Mesendoderm (in vitro differentiated cells): ENCODE measurements around the gene TMEM178B.
"Not testable (repeated sequence)": the region's sequence is repeated elsewhere in the genome, so short reads cannot be mapped to it uniquely, and the experiment has no call there.

Experiments
- DNase-seq: peaks from one replicate; pipeline ENCODE4 v3.0.0; 2013
- H2AK5ac ChIP-seq: 2 replicates; pipeline ENCODE4 v1.6.1; 2013; ENCODE audit warnings: low read length, inconsistent platforms
- H2BK120ac ChIP-seq: 2 replicates; pipeline ENCODE4 v1.6.1; 2013; ENCODE audit warnings: low read depth, mild to moderate bottlenecking, low read length, moderate library complexity, mixed read lengths
- H2BK15ac ChIP-seq: replicated peaks from 2 replicates; pipeline ENCODE4 v1.6.1; 2013; ENCODE audit warnings: low read depth, mild to moderate bottlenecking, moderate library complexity
- H2BK5ac ChIP-seq: 2 replicates; pipeline ENCODE4 v1.6.1; 2013; ENCODE audit warnings: low read length, inconsistent platforms
- H3K18ac ChIP-seq: 2 replicates; pipeline ENCODE4 v1.6.1; 2013; ENCODE audit warnings: mild to moderate bottlenecking, low read length, mixed read lengths
- H3K23ac ChIP-seq: one replicate; pipeline ENCODE4 v1.6.1; 2013; ENCODE audit warnings: low read length
- H3K27ac ChIP-seq: 2 replicates; pipeline ENCODE4 v1.5.1; 2013; ENCODE audit warnings: low read depth, mild to moderate bottlenecking, inconsistent platforms, low read length, moderate library complexity
- H3K27me3 ChIP-seq: 2 replicates; pipeline ENCODE4 v1.6.1; 2013; ENCODE audit warnings: low read length, control low read depth, mild to moderate bottlenecking, inconsistent platforms; ENCODE audit not compliant: insufficient read depth, poor library complexity
- H3K36me3 ChIP-seq: 2 replicates; pipeline ENCODE4 v1.6.1; 2013; ENCODE audit warnings: low read length, inconsistent platforms; ENCODE audit not compliant: control insufficient read depth, insufficient read depth
- H3K4ac ChIP-seq: one replicate; pipeline ENCODE4 v1.6.1; 2013; ENCODE audit warnings: low read depth, mild to moderate bottlenecking, low read length, moderate library complexity
- H3K4me1 ChIP-seq: 2 replicates; pipeline ENCODE4 v1.6.1; 2013; ENCODE audit warnings: low read depth, low read length, inconsistent platforms; ENCODE audit not compliant: control insufficient read depth
- H3K4me2 ChIP-seq: 2 replicates; pipeline ENCODE4 v1.6.1; 2013; ENCODE audit warnings: low read length
- H3K4me3 ChIP-seq: 2 replicates; pipeline ENCODE4 v1.5.1; 2013; ENCODE audit warnings: mild to moderate bottlenecking, low read length
- H3K56ac ChIP-seq: one replicate; pipeline ENCODE4 v1.6.1; 2013; ENCODE audit warnings: low read length
- H3K79me1 ChIP-seq: 2 replicates; pipeline ENCODE4 v1.6.1; 2013; ENCODE audit warnings: low read length, inconsistent platforms
- H3K79me2 ChIP-seq: 2 replicates; pipeline ENCODE4 v1.6.1; 2013; ENCODE audit warnings: mild to moderate bottlenecking, low read length; ENCODE audit not compliant: control insufficient read depth, insufficient read depth
- H3K9ac ChIP-seq: 2 replicates; pipeline ENCODE4 v1.6.1; 2013; ENCODE audit warnings: low read length, inconsistent platforms
- H4K5ac ChIP-seq: one replicate; pipeline ENCODE4 v1.6.1; 2013; ENCODE audit warnings: low read length
- H4K8ac ChIP-seq: one replicate; pipeline ENCODE4 v1.6.1; 2013; ENCODE audit warnings: low read depth, mild to moderate bottlenecking, control low read depth, low read length, moderate library complexity
- WGBS: extraction: QIAGEN DNeasy Blood & Tissue Kit; methylation state at CpG from one replicate; pipeline ENCODE4 v1.1.7; 2013; ENCODE audit warnings: low lambda C conversion rate, missing lambda C conversion rate; ENCODE audit not compliant: insufficient coverage; ENCODE audit errors: extremely low coverage; 5-methylcytosine and 5-hydroxymethylcytosine counted together

Gene TMEM178B

DNA sequence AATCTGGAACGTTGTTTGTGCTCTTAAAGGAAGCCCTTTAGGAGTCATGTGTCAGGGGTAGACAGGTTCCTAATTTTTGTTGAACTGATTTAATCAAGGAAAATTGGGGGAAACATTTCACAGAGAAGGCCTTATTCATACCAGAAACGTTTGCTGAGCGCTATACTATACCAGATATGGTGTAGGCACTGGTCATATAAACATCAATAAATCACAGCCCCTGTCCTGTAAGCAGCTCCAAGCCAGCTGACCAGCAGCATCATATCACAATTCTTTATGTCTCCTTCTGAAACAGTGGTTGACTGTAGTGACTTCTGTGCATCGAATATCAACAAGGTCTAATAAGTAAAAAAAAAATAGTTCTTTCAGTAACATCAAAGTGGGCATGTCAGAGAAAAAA is 1.1 kb downstream of the TMEM178B start:
- Histone ChIP-seq H4K8ac (no peak overlapping the region), H2AK5ac (no peak overlapping the region), H3K56ac (peak overlapping the region; percentile 94), H3K79me2 (no peaks in the 10 kb centered on the region), H3K79me1 (no peaks in the 10 kb centered on the region), H3K27me3 (peaks cover 7% of the 10 kb centered on the region), H3K4me3 (no peak overlapping the region), H3K23ac (no peak overlapping the region), H3K9ac (peak overlapping the region; percentile 67), H2BK15ac (no peak overlapping the region), H3K18ac (no peak overlapping the region), H3K36me3 (no peaks in the 10 kb centered on the region), H3K27ac (no peak overlapping the region), H3K4ac (no peak overlapping the region), H2BK5ac (no peak overlapping the region), H4K5ac (no peak overlapping the region), H3K4me1 (no peaks in the 10 kb centered on the region), H3K4me2 (peak overlapping the region; percentile 82), H2BK120ac (no peak overlapping the region)
- no CpG with 5 or more reads among the region's 4 CpGs for WGBS
- no peak for DNase-seq

DNA sequence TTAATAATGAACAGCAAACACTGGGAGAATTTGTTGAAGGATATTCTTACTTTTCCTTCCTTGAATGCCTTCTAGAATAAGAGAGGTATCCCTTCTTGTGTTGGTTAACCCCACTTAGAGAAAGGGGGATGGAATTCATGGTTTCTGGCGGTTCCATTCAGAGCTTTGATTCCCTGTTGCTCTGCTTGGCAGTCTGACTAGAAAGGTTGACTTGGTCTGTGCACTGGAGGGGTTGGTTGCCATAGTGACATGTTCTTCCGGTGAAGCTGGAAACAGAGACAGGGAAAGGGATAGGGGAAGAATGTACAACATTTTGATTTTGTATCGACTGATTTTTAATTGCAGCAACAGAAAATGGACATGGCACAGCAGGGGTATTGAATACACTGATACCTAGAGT is 2.5 kb downstream of the TMEM178B start:
- Histone ChIP-seq H3K27ac (no peak overlapping the region), H3K79me1 (no peaks in the 10 kb centered on the region), H3K23ac (no peak overlapping the region), H2BK120ac (no peak overlapping the region), H4K5ac (no peak overlapping the region), H3K79me2 (no peaks in the 10 kb centered on the region), H3K4me3 (no peak overlapping the region), H2AK5ac (no peak overlapping the region), H3K4me1 (no peaks in the 10 kb centered on the region), H2BK15ac (no peak overlapping the region), H2BK5ac (no peak overlapping the region), H3K9ac (no peak overlapping the region), H3K4ac (no peak overlapping the region), H3K27me3 (peaks cover 7% of the 10 kb centered on the region), H3K4me2 (no peak overlapping the region), H3K18ac (no peak overlapping the region), H4K8ac (no peak overlapping the region), H3K56ac (no peak overlapping the region), H3K36me3 (no peaks in the 10 kb centered on the region)
- WGBS, result no CpG with 5 or more reads among the region's 3 CpGs
- DNase-seq, result peak; percentile 60

- WGBS, result no CpG with 5 or more reads among the region's 8 CpGs
- Histone ChIP-seq H3K79me1 (no peaks in the 10 kb centered on the region), H3K4me2 (no peak overlapping the region), H2AK5ac (no peak overlapping the region), H3K4me1 (no peaks in the 10 kb centered on the region), H2BK5ac (no peak overlapping the region), H3K27ac (no peak overlapping the region), H3K79me2 (no peaks in the 10 kb centered on the region), H3K4ac (no peak overlapping the region), H2BK120ac (no peak overlapping the region), H3K36me3 (no peaks in the 10 kb centered on the region), H4K5ac (no peak overlapping the region), H3K4me3 (no peak overlapping the region), H3K56ac (no peak overlapping the region), H3K23ac (no peak overlapping the region), H2BK15ac (no peak overlapping the region), H4K8ac (no peak overlapping the region), H3K18ac (no peak overlapping the region), H3K9ac (no peak overlapping the region), H3K27me3 (no peaks in the 10 kb centered on the region)
- DNase-seq, result no peak
Measured at GRCh38 chr7:141079219-141079618, 5.4 kb downstream of the TMEM178B start.

GRCh38 chr7:141089490-141089889 is 15.6 kb downstream of the TMEM178B start:
- not testable (repeated sequence) for H3K56ac ChIP-seq, H3K79me2 ChIP-seq, H3K27ac ChIP-seq, H4K5ac ChIP-seq, H3K23ac ChIP-seq, H3K4me2 ChIP-seq, DNase-seq, H4K8ac ChIP-seq, H3K36me3 ChIP-seq, H2AK5ac ChIP-seq, H2BK120ac ChIP-seq, H3K79me1 ChIP-seq, H3K18ac ChIP-seq, H3K4me3 ChIP-seq, H2BK15ac ChIP-seq, H2BK5ac ChIP-seq, H3K4ac ChIP-seq, H3K27me3 ChIP-seq, H3K9ac ChIP-seq, H3K4me1 ChIP-seq
- WGBS, result no CpG with 5 or more reads among the region's 2 CpGs

DNA sequence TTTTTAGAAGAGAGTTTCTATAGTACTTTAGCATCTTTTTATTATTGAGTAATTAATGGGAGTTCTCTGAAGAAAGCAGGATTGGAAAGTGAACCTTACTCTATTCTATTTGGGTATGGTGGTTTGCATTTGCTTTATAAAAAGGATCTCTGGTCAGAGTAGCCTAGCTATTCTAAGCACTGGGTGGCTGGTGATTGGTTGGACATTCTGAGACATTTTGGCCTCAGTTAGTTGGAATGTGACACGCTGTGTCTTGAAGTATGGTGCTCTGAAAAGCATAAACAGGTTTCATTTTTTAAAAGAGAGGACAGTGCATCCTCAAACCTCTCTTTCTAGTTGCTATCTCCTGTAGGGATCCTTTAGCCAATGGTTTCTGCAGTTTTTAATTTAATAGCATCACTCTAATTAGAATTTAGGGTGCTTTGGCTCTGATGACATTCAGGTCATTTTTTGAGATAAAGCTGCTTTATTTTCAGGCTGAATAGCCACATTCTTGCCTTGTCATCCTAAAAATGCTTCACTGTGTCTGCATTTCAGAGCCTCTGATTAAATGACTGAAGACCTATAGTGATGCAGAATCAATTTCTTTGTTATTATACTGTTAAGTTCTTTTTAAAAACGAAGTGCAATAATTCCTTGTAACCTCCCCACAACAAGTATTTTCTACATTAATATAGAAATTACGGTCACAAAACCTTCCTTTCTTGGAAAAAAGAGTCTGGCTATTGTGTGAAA is 20.6 kb downstream of the TMEM178B start:
- Histone ChIP-seq H4K5ac (no peak overlapping the region), H3K18ac (no peak overlapping the region), H3K27ac (no peak overlapping the region), H3K27me3 (no peaks in the 10 kb centered on the region), H3K79me2 (no peaks in the 10 kb centered on the region), H3K4me1 (no peaks in the 10 kb centered on the region), H3K4ac (no peak overlapping the region), H3K4me2 (no peak overlapping the region), H3K56ac (no peak overlapping the region), H2BK15ac (no peak overlapping the region), H3K4me3 (no peak overlapping the region), H3K23ac (no peak overlapping the region), H2BK5ac (no peak overlapping the region), H3K79me1 (no peaks in the 10 kb centered on the region), H3K9ac (no peak overlapping the region), H3K36me3 (no peaks in the 10 kb centered on the region), H2AK5ac (no peak overlapping the region), H4K8ac (no peak overlapping the region), H2BK120ac (no peak overlapping the region)
- no CpG with 5 or more reads among the region's 3 CpGs for WGBS
- DNase-seq, result no peak

GRCh38 chr7:141097430-141097829 is 23.6 kb downstream of the TMEM178B start:
- Histone ChIP-seq H3K4me3 (no peak overlapping the region), H4K5ac (no peak overlapping the region), H3K27ac (no peak overlapping the region), H3K9ac (no peak overlapping the region), H3K4ac (no peak overlapping the region), H2BK120ac (no peak overlapping the region), H2BK5ac (no peak overlapping the region), H3K36me3 (no peaks in the 10 kb centered on the region), H3K18ac (no peak overlapping the region), H3K4me2 (no peak overlapping the region), H3K79me1 (no peaks in the 10 kb centered on the region), H3K27me3 (no peaks in the 10 kb centered on the region), H4K8ac (no peak overlapping the region), H3K4me1 (no peaks in the 10 kb centered on the region), H2BK15ac (no peak overlapping the region), H3K56ac (no peak overlapping the region), H3K23ac (no peak overlapping the region), H3K79me2 (no peaks in the 10 kb centered on the region), H2AK5ac (no peak overlapping the region)
- 100% methylated on average over 2 of the region's 4 CpGs for WGBS
- peak; percentile 37 for DNase-seq
